Cardiac septum (tissue), 1 donor: ENCODE results near the gene FMO5. TPM values are rescaled to one million over a fixed set of nuclear protein-coding genes. Genes with fewer than 3 reads are reported as not detected.

Experiments used
- DNase-seq: peaks from one replicate; pipeline ENCODE4 v3.0.0-alpha.2; 2020; ENCODE audit warnings: low spot score
- intact Hi-C: fragments of 100-400 bp; cut with DNase I; formaldehyde crosslinking; loops from one replicate; pipeline ENCODE4 v1.14.0; 2022
- long read RNA-seq: library from polyadenylated mRNA; unstranded; transcript quantifications from one replicate; pipeline ENCODE4 v2.0.0, GENCODE V29; 2021
- total RNA-seq: library from RNA; stranded (reverse); fragmentation: NEBNext Ultra II Directional; extraction: Animal tissue kit (Norgen Biotek cat#: 25700); gene quantifications from one replicate; pipeline ENCODE4 v1.2.1, GENCODE V29; 2021
- donor health status: DM: no; HTN: no; CAD: no.

Gene FMO5
- 0.62 TPM for total RNA-seq
- long read RNA-seq, partial matches to known transcripts: 0 of 3 reads
- long read RNA-seq, other reads (novel, unspliced or antisense): 3 of 3 reads

- intact Hi-C loops: no loop called here
- peak; percentile 82 for DNase-seq
Measured at GRCh38 chr1:147225193-147225730, at the start of gene FMO5. FMO5 (minus strand) TSS chr1:147225339; CDS start chr1:147225029, 310 bp downstream.

DNA sequence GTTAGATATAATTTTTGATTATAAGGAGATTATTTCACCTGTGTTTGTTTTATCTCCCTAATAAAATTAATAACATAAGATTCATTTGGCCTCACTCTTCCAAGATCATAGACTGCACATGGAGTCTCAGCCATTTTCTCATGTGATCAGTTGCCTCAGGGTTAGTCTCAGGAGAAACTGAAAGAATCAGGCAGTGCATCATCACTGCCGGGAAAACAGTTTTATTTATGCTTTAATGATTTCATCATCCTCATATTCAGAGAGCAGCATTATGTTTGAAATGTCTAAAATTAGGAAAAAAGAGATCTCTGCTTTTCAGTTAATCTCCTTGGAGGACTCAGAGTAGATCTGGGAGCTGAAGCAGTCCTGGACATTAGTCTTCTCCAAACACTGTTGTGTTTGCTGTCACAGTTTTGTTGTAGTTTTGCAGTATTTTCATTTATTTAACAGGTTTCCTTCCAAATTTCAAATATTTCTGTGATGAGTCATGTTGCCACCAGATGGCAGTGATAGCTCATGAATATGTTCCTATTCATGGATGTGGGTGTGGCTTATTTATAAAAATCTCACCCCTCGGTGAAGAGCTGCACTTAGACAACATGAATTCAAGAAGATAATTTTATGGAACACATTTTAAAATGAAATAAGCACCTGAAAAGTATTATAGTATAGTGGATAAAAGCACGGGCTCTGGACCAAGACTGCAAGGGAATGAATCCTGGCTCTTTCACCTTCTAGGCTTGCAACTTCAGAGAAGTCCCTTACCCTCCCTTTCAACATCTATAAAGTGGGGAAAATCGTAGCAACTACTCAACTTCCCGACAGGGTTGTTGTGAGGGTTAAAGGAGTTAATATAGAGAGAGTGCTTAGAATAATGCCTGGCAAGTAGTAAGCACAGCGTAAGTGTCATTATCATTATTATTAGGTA lies 48.5 kb upstream of the FMO5 start:
- intact Hi-C loops: loop anchor here (2.0 to 10.0 kb wide), 3 partner anchors 117 to 621 kb away; no protein-coding TSS in a partner anchor
- no peak for DNase-seq

DNA sequence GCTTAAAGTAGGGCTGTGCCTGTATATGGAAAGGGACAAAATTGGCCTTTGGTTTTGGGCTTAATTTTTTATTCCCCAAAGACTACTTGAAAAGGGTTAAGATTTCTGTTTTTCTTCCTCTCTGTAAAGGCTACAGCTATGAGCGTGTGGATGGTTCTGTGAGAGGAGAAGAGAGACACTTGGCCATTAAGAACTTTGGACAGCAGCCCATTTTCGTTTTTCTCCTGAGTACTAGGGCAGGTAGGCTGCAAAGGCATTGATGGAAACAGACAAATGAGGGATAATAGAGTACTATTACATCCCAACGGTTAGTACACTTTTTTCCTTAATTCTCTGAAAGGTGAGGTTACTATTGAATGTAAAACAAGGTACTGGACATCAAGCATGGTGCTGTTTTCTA lies 46.9 kb upstream of the FMO5 start:
- DNase-seq: no peak
- intact Hi-C loops: loop anchor here (10.0 kb wide), 2 partner anchors 363 to 623 kb away; no protein-coding TSS in a partner anchor

- intact Hi-C loops: loop anchor here (10.0 kb wide), 2 partner anchors 364 to 624 kb away; no protein-coding TSS in a partner anchor
Measured at GRCh38 chr1:147270721-147271120, 45.6 kb upstream of the FMO5 start.

GRCh38 chr1:147267711-147268110 lies 42.6 kb upstream of the FMO5 start:
- intact Hi-C loops: no loop called here
- DNase-seq: no peak

More at GRCh38 chr1:147270721-147271120, 45.6 kb upstream of the FMO5 start:
- DNase-seq: no peak

- DNase-seq: no peak
- intact Hi-C loops: no loop called here
Measured at GRCh38 chr1:147266381-147266780, 41.2 kb upstream of the FMO5 start.

DNA sequence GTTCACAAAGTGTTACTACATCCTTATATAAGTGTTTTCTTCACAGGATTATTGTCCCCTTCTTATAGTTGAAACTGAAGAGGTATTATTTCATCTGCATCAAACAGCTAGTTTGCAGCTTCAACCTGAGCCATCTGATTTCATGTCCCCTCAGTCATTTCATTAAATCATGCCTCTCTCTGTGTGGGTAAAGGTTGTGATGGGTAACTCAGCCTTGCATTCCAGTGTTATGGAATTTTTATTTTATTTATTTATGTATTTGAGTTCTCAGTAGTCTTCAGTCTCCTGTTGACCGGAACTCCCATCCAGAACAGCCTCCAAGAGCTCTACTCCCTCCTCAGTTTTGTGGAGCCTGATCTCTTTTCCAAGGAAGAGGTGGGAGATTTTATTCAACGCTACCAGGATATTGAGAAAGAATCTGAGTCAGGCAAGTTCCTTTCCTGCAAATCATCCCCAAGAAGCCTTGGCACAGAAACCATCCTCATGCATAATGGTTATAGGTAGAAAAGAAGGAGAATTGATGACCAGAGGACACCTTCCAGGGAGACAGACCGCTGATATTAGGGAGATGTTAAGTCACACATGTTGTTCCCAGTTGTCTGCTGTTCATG lies 39.1 kb upstream of the FMO5 start:
- intact Hi-C loops: no loop called here
- DNase-seq: no peak

DNA sequence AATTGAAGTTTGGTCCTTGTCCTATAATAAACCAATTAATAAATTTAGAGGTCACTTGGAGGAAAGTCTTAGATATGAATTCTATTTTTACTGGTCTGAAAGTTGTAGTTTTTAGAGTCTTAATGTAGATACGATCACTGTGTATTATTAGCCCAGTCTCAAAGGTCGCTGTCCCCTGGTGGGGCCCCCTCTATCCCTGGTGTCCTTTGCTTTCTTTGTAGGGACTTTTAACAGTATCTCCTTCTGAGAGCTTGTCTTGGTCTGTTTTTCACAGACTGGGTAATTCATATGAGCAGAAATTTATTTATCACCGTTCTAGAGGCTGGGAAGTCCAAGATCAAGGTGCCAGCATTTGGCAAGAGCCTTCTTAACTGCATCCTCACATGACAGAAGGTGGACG lies 35.8 kb upstream of the FMO5 start:
- intact Hi-C loops: no loop called here
- no peak for DNase-seq

DNA sequence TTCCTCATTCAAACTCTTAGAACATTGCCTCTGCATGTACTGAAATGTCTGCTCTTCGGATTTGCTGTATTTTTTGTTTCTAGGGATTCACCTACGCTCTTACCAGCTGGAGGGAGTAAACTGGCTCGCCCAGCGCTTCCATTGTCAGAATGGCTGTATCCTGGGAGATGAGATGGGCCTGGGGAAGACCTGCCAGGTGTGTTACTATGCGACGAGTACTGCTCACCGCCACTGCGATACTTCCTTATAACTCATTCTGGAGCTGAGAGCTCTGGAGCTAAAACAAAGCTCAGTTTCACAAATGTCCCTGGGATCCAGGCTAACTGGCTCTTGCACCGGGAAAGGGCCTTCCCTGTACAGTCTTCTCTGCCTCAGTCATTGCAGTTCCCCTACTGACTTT lies 27.4 kb upstream of the FMO5 start:
- intact Hi-C loops: loop anchor here (5.0 kb wide), 1 partner anchor 35 kb away; no protein-coding TSS in a partner anchor
- DNase-seq: no peak

- no peak for DNase-seq
- intact Hi-C loops: no loop called here
Measured at GRCh38 chr1:147247656-147248238, 22.6 kb upstream of the FMO5 start.

DNA sequence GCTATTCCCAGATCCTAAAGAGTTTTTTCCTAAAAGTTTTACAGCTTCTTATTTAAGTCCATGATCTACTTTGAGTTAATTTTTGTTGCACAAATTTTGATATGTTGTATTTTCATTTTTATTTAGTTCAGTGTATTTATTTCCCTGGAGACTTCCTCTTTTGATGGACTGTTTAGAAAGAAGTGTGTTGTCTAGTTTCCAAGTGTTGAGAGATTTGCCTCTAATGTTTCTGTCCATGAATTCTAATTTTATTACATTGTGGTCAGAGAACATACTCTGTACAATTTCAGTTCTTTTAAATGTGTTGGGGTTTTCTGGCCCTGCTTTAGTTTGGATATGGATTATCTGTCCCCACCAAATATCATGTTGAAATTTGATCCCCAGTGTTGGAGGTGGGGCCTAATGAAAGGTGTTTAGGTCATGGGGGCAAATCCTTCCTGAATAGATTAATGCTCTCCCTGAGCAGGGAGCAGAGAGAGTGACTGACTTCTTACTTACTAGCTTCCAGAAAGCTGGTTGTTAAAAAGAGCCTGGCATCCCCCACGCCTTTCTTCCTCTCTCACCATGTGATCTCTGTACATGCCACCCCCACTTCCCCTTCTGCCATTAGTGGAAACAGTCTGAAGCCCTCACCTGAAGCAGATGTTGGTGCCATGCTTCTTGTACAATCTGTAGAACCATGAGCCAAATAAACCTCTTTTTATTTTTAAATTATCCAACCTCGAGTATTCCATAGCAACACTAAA lies 21.9 kb upstream of the FMO5 start:
- intact Hi-C loops: no loop called here

GRCh38 chr1:147246044-147246690 lies 21.0 kb upstream of the FMO5 start:
- DNase-seq: no peak
- intact Hi-C loops: no loop called here

More for the DNA sequence above, 21.9 kb upstream of the FMO5 start:
- no peak for DNase-seq

DNA sequence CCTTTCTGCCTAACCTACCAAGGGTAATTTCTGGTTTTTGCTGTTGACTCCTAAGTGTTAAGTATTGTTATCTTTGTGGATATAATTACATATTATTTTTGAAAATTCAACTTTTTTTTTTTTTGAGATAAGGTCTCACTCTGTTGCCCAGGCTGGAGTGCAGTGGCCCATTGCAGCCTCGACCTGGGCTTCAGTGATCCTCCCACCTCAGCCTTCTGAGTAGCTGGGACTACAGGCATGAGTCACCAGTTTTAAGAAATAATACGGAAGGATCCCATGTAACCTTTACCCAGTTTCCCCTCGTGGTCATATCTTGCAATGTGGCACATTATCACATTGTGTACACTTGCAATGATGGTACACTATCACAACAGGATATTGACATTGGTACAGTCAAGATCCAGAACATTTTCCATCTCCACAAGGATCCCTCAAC lies 20.5 kb upstream of the FMO5 start:
- intact Hi-C loops: no loop called here
- DNase-seq: no peak

DNA sequence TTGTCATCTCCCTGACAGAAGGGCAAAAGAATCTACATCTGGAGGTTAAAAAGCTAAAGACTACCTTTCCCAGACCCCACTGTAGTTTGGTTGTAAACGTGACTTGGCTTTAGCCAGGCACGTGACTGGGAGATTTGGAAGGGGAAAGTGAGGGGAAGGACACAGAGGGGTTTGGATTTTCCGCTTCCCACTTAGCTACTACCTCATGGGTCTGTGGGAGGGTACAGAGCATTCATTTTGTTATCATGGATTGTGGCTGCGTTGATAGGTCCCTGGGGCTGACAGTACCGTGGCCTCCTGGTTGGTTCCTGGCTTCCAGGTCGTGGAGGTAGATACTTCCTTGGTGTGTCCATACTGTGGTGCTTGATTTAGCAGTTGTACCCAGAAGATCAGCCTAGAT lies 20.0 kb upstream of the FMO5 start:
- intact Hi-C loops: no loop called here

GRCh38 chr1:147243841-147244240 lies 18.7 kb upstream of the FMO5 start:
- DNase-seq: no peak
- intact Hi-C loops: no loop called here

More for the DNA sequence above, 20.0 kb upstream of the FMO5 start:
- DNase-seq: no peak

DNA sequence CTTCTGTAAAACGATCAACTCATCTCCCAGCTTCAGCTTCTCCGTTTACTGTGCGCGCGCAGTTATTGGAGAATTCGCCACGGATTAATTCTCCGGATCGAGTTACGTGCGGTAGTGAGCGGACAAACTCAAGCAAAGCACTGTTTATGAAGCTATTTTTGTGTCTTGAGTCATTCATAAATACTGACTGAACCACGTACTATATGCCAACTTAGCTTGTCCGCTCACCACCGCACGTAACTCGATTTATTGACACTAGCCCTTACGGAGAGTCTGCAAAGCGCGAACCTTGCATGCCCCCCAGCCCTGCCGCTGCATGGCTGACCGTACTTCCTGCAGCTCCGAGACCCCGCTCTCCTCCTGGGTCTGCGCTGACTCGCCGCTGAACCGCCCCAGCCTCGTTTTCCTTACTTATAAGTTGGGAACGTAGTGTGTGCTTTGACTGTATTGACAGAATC lies 18.1 kb upstream of the FMO5 start:
- intact Hi-C loops: no loop called here
- DNase-seq: no peak

GRCh38 chr1:147242449-147243227 lies 17.5 kb upstream of the FMO5 start, which contains the start of gene CHD1L:
CHD1L (plus strand) TSS chr1:147242684; CDS start chr1:147242704, 20 bp downstream.
- intact Hi-C loops: loop anchor here (1.0 kb wide), 1 partner anchor 70 kb away; the partner anchor contains the start of gene PRKAB2
- peak; percentile 99 for DNase-seq
